Loucy (cell line): ENCODE results near the gene GMPPB.

ENCODE experiments used
- H2AFZ ChIP-seq: fragments of 200-600 bp; sonication (generic); 2 replicates; pipeline ENCODE4 v1.6.0; 2016; ENCODE audit warnings: antibody characterized with exemption, mild to moderate bottlenecking, low read length, moderate library complexity
- H3F3A ChIP-seq: fragments of 200-600 bp; 2 replicates; pipeline ENCODE4 v1.6.0; 2016; ENCODE audit warnings: antibody characterized with exemption, low read depth, mild to moderate bottlenecking
- H3K27me3 ChIP-seq: fragments of 200-600 bp; sonication (generic); 2 replicates; pipeline ENCODE4 v1.6.1; 2014; ENCODE audit warnings: low read length, mild to moderate bottlenecking; ENCODE audit not compliant: insufficient read depth, poor library complexity, severe bottlenecking
- H3K36me3 ChIP-seq: fragments of 200-600 bp; sonication (generic); 2 replicates; pipeline ENCODE4 v1.6.1; 2016; ENCODE audit warnings: low read length; ENCODE audit not compliant: insufficient read depth
- H3K4me1 ChIP-seq: fragments of 200-600 bp; sonication (generic); 2 replicates; pipeline ENCODE4 v1.5.1; 2014; ENCODE audit warnings: low read length, mild to moderate bottlenecking; ENCODE audit not compliant: insufficient read depth, poor library complexity, severe bottlenecking
- H3K4me2 ChIP-seq: fragments of 200-600 bp; sonication (generic); 2 replicates; pipeline ENCODE4 v1.6.0; 2014; ENCODE audit warnings: antibody characterized with exemption, low read length, low read depth, mild to moderate bottlenecking; ENCODE audit not compliant: poor library complexity, severe bottlenecking
- H3K4me3 ChIP-seq: fragments of 200-600 bp; sonication (generic); 2 replicates; pipeline ENCODE4 v1.5.1; 2014; ENCODE audit warnings: low read length, mild to moderate bottlenecking, mixed read lengths; ENCODE audit not compliant: poor library complexity, severe bottlenecking
- H3K79me2 ChIP-seq: fragments of 200-600 bp; sonication (generic); 2 replicates; pipeline ENCODE4 v1.6.1; 2014; ENCODE audit warnings: low read length; ENCODE audit not compliant: insufficient read depth
- H3K9ac ChIP-seq: fragments of 200-600 bp; sonication (generic); 2 replicates; pipeline ENCODE4 v1.6.0; 2014; ENCODE audit warnings: mild to moderate bottlenecking, low read depth, low read length, moderate library complexity; ENCODE audit not compliant: poor library complexity, severe bottlenecking
- H3K9me2 ChIP-seq: fragments of 200-600 bp; sonication (generic); replicated peaks from 2 replicates; pipeline ENCODE4 v1.6.1; 2016; ENCODE audit warnings: low read depth, low read length, mixed read lengths
- H3K9me3 ChIP-seq: fragments of 200-600 bp; sonication (generic); 2 replicates; pipeline ENCODE4 v1.6.1; 2014; ENCODE audit warnings: mild to moderate bottlenecking, antibody characterized with exemption, low read length, low read depth; ENCODE audit not compliant: insufficient read depth
- H4K20me1 ChIP-seq: fragments of 200-600 bp; sonication (generic); 2 replicates; pipeline ENCODE4 v1.6.0; 2014; ENCODE audit warnings: antibody characterized with exemption, low read length, mild to moderate bottlenecking; ENCODE audit not compliant: insufficient read depth, poor library complexity, severe bottlenecking
- EZH2phosphoT487 ChIP-seq: fragments of 200-600 bp; IDR thresholded peaks from 2 replicates; pipeline ENCODE4 v1.6.1; 2018; ENCODE audit warnings: antibody characterized with exemption, mild to moderate bottlenecking, moderate library complexity, borderline replicate concordance
- TF ChIP-seq, protein P1 (sequence below): fragments of 200-600 bp; sonication (generic); conservative IDR thresholded peaks from 2 replicates; pipeline ENCODE4 v1.5.1; 2014; ENCODE audit warnings: mild to moderate bottlenecking, antibody characterized with exemption, low read length

GMPPB gene

DNA sequence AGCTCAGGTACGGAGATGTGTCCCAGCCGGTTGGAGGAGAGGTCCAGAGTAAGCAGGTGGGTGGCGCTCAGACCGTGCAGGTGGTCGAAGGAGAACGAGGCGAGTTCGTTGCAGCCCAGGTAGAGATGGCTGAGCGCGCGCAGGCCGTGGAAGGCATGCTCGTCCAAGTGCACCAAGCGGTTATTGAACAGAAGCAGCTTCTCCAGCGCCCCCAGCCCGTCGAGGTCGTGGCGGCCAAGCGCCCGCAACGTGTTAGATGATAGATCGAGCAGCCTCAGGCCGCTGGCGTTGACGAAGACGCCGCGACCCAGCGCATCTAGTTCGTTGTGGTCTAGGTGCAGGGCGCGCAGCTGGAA is 4.9 kb downstream of the GMPPB start:
- Histone ChIP-seq H2AFZ (no peak overlapping the region), H3K9me3 (no peaks in the 10 kb centered on the region), H3K4me1 (peaks cover 16% of the 10 kb centered on the region), H3K27me3 (no peaks in the 10 kb centered on the region), H3K9me2 (no peaks in the 10 kb centered on the region), H3K36me3 (peaks cover 12% of the 10 kb centered on the region; the same call in 1 of the 2 replicates), H4K20me1 (peaks cover 14% of the 10 kb centered on the region), H3K4me3 (peak overlapping the region; percentile 71), H3F3A (no peaks in the 10 kb centered on the region), H3K4me2 (peak overlapping the region; percentile 71), H3K9ac (peak overlapping the region; percentile 41), H3K79me2 (peaks cover 19% of the 10 kb centered on the region)
- TF ChIP-seq EZH2phosphoT487 = no peak
- TF ChIP-seq, protein P1, sequence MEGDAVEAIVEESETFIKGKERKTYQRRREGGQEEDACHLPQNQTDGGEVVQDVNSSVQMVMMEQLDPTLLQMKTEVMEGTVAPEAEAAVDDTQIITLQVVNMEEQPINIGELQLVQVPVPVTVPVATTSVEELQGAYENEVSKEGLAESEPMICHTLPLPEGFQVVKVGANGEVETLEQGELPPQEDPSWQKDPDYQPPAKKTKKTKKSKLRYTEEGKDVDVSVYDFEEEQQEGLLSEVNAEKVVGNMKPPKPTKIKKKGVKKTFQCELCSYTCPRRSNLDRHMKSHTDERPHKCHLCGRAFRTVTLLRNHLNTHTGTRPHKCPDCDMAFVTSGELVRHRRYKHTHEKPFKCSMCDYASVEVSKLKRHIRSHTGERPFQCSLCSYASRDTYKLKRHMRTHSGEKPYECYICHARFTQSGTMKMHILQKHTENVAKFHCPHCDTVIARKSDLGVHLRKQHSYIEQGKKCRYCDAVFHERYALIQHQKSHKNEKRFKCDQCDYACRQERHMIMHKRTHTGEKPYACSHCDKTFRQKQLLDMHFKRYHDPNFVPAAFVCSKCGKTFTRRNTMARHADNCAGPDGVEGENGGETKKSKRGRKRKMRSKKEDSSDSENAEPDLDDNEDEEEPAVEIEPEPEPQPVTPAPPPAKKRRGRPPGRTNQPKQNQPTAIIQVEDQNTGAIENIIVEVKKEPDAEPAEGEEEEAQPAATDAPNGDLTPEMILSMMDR = no peak

- Histone ChIP-seq H3K79me2 (peaks cover 14% of the 10 kb centered on the region), H2AFZ (no peak overlapping the region), H4K20me1 (peaks cover 10% of the 10 kb centered on the region), H3K4me3 (no peak overlapping the region), H3K4me2 (peak overlapping the region; percentile 71), H3K36me3 (peaks cover 12% of the 10 kb centered on the region; the same call in 1 of the 2 replicates), H3F3A (peaks cover 3% of the 10 kb centered on the region; the same call in 1 of the 2 replicates), H3K9me3 (no peaks in the 10 kb centered on the region), H3K9me2 (no peaks in the 10 kb centered on the region), H3K9ac (no peak overlapping the region), H3K4me1 (peaks cover 22% of the 10 kb centered on the region), H3K27me3 (no peaks in the 10 kb centered on the region)
- TF ChIP-seq, protein P1 = no peak
- no peak for TF ChIP-seq EZH2phosphoT487
Measured at GRCh38 chr3:49717959-49718857, 5.5 kb downstream of the GMPPB start.

GRCh38 chr3:49717211-49717958 is 6.4 kb downstream of the GMPPB start:
- Histone ChIP-seq H3K4me2 (no peak overlapping the region), H3K9me3 (no peaks in the 10 kb centered on the region), H3K4me1 (peaks cover 22% of the 10 kb centered on the region), H3K27me3 (no peaks in the 10 kb centered on the region), H2AFZ (no peak overlapping the region), H3K9ac (no peak overlapping the region), H4K20me1 (peaks cover 2% of the 10 kb centered on the region), H3K4me3 (no peak overlapping the region), H3F3A (peaks cover 8% of the 10 kb centered on the region), H3K9me2 (no peaks in the 10 kb centered on the region), H3K36me3 (peaks cover 12% of the 10 kb centered on the region; the same call in 1 of the 2 replicates), H3K79me2 (peaks cover 6% of the 10 kb centered on the region; the same call in 1 of the 2 replicates)
- TF ChIP-seq, protein P1 = no peak
- TF ChIP-seq EZH2phosphoT487 = no peak
